WI38 (cell line): Measurements from ENCODE around the gene ARHGEF10L.

Experiments
- H3K4me3 ChIP-seq: 2 replicates; pipeline ENCODE4 v1.5.1; 2011; ENCODE audit warnings: low read depth, mild to moderate bottlenecking, control low read depth, low read length
- CTCF ChIP-seq: IDR thresholded peaks from 2 replicates; pipeline ENCODE4 v1.5.1; 2012; ENCODE audit warnings: low read depth, mild to moderate bottlenecking, control low read depth, low read length

Gene ARHGEF10L

GRCh38 chr1:17588048-17588871, 48.8 kb downstream of the ARHGEF10L start:
- TF ChIP-seq CTCF, result no peak
- H3K4me3 ChIP-seq, result no peak overlapping the region

- TF ChIP-seq CTCF, result no peak
- no peak overlapping the region for H3K4me3 ChIP-seq
These were observed 52.4 kb downstream of the ARHGEF10L start for GRCh38 chr1:17591814-17592430.

- no peak for TF ChIP-seq CTCF
- H3K4me3 ChIP-seq, result no peak overlapping the region
These were observed 54.5 kb downstream of the ARHGEF10L start for GRCh38 chr1:17594026-17594425.

DNA sequence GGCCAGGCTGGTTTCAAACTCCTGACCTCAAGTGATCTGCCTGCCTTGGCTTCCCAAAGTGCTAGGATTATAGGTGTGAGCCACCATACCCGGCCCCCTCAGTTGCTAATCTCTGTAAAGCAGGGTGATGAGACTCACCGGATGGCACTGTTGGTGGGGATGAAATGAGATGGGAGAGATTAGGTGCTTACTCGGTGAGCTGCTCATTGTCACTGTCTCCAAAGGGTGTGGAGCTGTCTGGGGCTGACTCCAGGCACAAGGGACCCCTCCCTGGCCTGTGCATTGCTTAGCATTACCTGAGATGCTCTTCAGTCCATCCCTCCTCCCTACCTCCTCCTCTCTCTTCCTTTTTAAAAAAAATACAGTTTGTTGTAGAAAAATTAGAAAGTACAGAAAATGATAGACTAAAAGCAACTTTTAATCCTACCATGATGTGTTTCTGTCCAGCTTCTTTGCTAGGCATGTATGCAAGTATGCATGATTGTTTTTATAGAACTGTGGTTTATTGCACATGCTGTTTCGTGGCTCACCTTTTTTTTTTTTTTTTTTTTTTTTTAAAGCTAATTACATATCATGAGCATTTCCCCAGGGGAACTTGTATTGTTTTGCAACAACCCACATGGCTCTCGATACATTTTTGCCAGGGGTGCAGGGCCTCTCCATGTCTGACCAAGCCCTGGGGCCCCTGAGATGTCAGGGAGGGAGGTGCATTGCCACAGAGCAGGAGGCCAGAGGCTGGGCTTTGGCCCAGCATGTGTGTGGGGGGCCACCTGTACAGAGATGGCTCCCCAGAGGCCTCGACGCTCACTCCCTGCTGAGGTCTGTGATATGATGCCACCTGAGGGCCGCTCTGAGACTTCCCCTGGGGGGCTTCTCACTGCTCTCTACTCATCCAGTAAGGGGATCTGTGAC, 55.4 kb downstream of the ARHGEF10L start:
- TF ChIP-seq CTCF, result no peak
- H3K4me3 ChIP-seq, result no peak overlapping the region

DNA sequence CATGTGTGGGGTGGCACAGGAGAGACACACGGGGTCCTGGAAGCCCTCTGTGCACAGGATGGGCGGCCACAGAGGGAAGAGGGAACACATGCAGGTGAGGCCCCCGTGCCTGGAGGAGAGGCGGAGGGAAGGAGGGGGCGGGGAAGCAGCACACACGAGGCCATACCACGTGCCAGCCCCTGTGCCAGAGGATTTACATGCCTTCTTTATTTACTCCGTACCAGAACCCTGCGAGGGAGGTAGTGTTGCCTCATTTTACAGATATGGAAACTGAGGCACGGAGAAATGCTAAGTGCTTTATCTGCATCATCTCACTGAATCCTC, 56.1 kb downstream of the ARHGEF10L start:
- no peak for TF ChIP-seq CTCF
- no peak overlapping the region for H3K4me3 ChIP-seq

DNA sequence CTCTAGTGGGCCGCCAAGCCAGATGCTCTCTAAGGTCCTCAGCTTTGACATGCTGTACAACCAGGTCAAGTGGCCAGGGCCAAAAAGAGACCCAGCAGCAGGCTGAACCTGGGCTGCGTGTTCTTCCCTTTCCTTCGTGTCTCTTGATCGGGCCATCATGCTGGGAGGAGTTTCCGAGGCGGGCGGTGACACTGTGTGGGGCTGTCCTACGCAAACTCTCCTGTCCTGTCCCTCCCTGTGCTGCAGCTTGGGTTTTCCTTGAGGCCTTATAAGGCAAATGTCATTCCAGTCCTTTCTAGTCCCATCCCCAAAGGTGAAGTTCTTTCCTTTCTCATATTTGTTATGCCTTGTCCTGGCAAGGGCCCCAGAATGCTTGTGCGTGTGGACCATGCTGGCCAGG, 56.7 kb downstream of the ARHGEF10L start:
- no peak overlapping the region for H3K4me3 ChIP-seq
- TF ChIP-seq CTCF, result no peak
